GM21825 (cell line): Measurements from ENCODE around the gene MAFG.

ENCODE experiments used
- ATAC-seq: cut with Tn5 transposase; IDR thresholded peaks from one replicate; pipeline ENCODE4 v1.9.1; 2021; ENCODE audit warnings: mild to moderate bottlenecking, moderate library complexity; ENCODE audit not compliant: unreplicated experiment

MAFG gene

GRCh38 chr17:81927653-81928543 is at the start of gene MAFG:
Gene MAFG, minus strand, starts transcription at chr17:81927735. Its CDS starts 4,550 bp downstream, at chr17:81923185.
- peak; percentile 41 for ATAC-seq

DNA sequence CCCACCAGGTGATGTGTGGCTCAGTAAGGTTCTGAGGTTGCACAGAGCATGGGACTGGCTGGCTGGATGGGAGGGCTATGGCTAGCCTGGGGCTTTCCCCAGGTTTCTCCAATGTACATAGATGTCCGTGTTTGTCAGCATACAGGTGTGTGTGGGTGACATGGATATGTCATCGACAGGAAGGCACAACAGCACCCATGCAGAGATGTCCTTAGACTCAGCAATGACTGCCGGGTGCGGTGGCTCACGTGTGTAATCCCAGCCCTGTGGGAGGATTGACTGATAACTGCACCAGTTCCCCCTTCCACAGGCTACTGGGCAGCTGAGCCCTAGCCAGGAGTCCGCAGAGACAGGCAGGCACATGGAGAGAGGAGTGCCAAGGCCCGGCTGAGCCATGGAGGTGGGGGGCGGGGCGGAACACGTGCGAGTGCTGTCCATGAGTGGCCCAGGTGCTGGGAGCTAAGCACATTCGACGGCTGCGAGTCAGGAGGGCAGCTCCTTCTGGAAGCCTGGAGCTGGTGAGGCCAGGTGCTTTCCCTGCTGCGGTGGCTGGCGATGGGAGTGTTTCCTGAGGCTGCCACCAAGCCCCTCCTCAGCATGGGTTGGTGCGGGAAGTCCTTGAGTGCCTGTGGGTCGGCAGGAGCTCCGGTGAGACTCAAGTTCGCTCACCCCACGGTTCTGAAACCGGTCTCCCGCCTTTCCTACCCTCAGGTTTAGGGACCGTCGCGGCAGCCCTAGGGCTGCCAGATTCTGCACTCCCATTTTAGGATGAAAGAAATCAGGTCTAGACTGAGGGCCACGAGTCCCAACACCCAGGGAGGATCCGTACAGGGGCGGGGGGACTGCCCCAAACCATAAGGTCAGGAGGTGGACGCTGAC is 49.0 kb upstream of the MAFG start:
- ATAC-seq: peak; percentile 2

GRCh38 chr17:81973432-81973831 is 45.9 kb upstream of the MAFG start:
- no peak for ATAC-seq

DNA sequence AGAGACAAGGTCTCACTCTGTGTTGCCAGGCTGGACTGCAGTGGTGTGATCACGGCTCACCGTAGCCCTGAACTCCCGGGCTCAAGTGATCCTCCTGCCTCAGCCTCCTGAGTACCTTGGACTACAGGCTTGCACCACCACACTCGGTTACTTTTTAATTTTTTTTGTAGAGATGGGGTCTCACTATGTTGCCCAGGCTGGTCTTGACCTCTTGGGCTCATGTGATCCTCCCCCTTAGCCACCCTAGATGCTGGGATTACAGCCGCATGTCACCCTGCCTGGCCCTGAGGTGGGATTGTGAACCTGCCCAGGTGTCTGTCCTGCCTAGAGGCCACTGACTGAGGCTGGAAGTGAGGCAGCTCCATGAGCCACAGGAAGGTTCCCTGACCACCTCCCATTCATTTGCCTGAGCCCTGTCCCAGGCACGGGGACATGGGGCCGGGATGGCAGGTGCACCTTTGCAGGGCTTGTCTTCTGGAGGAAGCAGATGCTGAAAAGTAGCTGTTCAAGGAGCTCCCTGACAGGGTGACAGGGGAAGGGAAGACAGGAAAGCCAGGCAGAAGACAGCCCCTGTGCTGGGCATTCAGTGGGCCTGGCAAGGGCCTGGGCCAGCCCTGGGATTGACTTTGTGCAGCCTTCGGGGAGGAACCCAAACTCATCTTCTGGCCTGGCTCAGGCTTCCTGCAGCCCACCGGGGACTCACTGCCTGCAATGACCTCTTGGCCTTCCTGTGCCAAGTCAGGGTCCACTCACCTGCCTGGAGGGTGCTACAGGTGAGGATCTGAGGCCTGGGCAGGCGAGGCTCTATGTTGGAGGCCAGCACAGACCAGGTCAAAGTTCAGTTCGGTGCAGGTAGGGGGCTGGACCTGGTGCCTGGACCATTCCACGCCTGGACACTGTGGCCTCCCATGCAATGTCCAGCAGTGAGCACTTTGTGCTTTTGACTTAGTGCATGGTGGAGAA is 41.6 kb upstream of the MAFG start:
- ATAC-seq: no peak

DNA sequence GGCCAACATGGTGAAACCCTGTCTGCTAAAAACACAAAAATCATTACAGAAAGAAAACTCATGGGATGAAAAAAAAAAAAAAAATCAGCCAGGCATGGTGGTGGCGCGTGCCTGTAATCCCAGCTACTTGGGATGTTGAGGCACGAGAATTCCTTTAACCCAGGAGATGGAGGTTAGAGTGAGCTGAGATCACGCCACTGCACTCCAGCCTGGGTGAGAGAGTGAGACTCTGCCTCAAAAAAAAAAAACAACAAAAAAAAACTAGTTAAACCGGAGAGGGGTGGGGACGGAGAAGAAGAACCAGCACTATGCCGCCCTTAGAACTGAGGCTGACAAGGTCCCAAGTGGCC is 40.8 kb upstream of the MAFG start:
- no peak for ATAC-seq

GRCh38 chr17:81967533-81968395 is 40.2 kb upstream of the MAFG start:
- ATAC-seq: peak; percentile 46

DNA sequence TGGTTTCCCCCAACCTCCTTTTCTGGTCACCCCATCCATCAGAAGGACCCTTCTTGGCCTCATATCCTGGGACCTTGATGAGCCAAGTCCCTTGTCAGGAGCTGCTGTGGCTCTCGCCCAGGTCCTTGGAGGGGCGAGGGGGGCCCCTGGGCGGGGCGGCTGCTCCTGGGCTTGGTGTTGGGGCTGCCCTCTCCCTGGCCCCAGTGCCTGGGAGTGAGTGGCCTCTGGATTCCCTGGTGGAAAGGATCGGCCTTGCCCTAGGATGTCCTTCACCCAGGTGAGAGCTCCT is 39.7 kb upstream of the MAFG start:
- ATAC-seq: no peak

DNA sequence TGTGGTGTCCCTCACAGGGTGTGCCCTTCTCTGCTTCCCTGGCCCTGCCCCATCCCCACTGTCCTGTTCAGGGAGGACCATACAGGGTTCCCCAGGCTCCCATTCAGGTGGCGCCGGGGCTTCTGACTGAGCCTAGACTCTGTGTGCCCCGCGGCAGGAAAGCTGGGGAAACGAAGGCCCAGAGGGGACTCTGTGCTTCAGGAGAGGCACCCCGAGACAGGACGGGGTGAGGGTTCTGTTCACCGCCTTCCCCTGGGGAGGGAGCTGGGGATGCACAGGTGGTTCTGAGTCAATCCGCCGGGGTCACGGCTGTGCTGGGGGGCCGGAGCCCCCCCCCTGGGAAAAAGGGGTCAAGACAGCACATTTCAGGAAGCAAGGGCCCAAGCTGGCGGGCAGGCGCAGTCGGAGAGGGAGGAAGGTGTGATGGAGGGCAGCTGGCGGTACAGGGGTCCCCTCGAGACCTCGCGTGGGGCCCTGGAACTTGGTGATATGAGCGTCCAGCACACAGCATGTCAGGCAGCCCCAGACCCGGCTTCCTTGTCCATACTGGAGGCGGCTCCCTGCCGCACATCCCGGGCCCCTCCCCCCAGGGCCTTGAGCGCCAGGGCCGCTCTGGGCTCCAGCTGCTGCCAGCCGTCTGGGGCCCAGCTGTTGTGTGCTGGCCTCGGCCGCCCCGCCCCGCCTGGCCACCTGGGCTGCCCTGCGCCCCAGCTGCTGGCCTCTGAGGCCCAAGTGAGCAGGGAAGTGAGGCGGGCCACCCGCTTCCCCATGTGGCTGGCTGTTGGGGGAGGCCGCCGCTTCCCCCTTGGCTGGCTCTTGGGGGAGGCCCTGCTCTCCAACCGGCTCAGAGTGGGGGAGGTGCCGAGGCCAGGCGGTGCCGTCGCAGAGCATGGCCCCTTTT is 39.1 kb upstream of the MAFG start:
- ATAC-seq: no peak

DNA sequence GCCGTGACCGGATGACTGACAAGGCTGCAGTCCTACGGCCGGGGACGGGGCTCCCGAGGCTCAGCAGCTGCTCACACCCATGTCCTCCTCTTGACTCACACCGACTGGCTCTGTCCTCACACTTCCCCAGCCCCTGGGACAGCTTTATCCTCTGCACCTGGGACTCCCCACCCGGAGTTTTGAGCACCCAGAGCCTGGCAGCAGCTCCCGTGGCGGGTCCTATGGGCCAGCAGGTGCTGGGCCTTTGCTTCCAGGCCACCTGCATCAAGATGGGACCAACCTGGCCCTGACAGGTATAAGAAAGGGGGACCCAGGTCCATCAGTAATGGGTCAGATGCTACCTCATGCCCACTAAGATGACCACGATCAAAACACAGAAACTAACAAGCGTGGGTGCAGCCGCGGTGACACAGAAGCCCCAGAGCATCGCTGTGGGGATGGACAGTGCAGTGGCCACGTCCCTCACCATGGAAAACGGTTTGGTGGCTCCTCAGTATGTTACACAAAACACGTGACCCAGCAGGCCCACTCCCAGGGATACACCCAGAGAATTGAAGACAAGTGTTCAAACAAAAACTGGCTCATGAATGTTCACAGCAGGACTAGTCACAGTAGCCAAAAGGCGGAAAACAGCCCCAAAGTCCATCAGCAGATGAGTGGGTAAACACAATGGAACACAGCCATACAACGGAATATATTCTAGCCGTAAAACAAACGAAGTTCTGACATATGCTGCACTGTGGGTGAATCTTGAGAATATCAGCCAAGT is 36.7 kb upstream of the MAFG start:
- no peak for ATAC-seq

- no peak for ATAC-seq
Measured at GRCh38 chr17:81962499-81963441, 35.2 kb upstream of the MAFG start.

- ATAC-seq: no peak
Measured at GRCh38 chr17:81961521-81962498, 34.3 kb upstream of the MAFG start.

DNA sequence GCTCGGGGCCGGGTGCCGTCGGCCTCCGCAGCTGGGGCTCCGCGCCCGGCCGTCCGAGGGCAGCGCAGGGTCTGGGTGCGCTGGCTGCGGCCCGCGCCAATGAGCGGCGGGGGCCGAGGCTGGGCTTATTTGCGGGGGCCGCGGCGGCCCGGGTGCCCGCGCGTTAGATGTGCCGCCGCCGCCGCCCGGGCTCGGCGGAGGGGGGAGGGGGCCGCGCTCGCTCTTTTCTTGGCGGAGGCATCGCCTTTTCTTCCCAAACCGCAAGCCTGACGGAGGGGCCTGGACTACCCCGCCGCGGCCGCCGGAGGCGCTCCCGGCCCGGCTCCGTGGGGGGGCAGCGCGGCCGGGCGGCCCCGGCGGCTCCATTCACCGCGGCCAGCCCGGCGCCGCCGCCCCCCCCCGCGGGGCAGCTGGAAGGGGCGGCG is 33.6 kb upstream of the MAFG start, which contains the start of gene NOTUM:
NOTUM (minus strand) TSS at position 101 of the 425 bp plus-strand sequence. CDS start 278 bp downstream, outside the sequence.
- ATAC-seq: no peak

GRCh38 chr17:81960130-81960958 is 32.8 kb upstream of the MAFG start:
- no peak for ATAC-seq

DNA sequence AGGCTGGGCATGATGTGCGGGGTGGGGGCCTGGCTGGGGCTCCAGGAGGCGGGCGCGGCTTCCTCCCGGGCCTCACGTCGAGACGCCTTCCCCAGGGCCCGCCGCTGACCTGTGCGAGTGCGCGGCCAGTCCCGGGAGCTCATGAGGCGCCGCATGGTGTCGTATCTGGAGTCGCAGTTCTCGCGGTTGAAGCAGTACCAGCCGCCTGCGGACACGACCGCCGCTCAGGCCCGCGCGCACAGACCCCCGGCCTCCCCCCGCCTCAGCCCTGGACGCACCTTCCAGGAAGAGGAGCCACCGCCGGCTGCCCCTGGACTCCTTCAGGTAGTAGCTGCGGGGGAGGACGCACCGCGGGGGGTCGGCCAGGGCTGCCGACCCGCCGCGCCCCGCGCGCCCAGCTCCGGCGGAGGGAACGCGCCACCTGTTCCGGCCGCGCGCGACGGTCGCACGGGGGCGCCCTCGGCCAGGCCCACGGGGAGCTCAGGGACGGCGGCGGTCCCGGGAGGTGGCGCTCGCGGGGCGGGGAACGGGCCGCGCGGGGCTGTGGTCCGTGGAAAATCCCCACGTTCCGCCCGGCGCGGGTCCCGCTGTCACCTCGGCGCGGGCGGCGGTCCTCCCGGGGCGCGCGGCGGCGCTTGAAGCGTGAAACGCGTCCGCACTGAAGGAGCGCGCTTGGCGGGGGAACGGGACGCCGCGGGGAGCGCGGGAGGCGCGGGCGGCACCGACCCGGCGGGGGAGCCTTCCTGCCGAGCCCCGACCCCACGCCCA is 32.0 kb upstream of the MAFG start:
- peak; percentile 45 for ATAC-seq
